ENCODE data around the gene GGT6.

Gene GGT6

GRCh38 chr17:4549781-4550533, 10.4 kb downstream of the GGT6 start:
- no peak for ATAC-seq

DNA sequence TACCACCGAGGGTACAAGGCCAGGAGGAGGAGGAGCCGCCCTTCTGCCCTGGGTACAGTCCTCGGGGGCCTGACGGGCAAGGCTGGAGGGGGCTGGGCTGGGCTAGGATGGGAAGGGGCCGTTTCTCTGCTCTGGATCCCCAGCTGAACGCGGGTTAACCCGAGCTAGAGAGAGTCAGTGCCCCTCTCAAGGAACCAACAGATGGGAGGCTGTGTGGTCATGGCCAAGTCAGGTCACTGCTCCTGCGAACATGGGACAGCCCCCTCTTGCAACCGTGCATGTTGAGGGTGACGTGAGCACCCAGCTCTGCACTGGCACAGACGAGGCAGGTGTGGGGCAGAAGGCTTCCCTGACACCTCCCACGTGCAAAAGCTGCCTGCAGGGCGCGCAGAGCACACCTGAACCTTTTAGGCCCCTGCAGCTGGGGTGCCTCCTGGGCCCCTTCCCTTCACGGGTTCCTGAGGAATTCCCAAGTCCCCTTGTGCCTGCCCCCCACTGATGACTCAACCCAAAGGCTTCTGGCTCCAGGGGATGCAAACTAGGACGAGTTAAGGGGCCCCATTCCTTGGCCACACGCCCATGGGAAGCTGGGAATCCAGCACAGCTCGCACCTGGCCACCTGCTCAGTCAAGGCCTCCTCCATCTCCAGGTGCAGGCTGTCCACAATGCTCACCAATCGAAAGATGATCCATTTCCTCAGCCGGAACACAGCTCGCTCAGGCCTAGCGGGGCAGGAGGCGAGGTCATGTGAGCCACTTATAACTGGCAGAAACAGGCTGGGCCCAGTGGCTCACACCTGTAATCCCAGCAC, 11.5 kb downstream of the GGT6 start:
- no peak for ATAC-seq

DNA sequence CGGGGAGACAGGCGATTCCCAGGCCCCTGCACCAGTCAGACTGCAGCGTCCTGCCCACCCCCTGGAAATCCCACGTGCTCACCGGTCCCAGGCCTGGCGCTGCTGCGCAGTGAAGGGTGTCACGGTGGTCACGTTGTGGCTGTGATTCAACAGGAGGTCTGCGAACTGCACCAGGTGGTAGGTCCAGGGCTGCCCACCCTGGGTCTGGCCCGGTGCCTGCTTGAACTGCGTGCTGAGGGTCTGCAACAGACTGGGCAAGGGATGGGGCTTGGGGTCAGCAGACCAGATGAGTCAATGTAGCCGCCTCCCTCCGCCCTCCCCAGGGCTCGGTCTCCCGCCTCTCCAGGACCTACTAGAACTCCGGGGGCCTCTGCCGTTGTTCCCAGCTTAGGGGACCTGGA, 12.3 kb downstream of the GGT6 start:
- ATAC-seq: no peak

DNA sequence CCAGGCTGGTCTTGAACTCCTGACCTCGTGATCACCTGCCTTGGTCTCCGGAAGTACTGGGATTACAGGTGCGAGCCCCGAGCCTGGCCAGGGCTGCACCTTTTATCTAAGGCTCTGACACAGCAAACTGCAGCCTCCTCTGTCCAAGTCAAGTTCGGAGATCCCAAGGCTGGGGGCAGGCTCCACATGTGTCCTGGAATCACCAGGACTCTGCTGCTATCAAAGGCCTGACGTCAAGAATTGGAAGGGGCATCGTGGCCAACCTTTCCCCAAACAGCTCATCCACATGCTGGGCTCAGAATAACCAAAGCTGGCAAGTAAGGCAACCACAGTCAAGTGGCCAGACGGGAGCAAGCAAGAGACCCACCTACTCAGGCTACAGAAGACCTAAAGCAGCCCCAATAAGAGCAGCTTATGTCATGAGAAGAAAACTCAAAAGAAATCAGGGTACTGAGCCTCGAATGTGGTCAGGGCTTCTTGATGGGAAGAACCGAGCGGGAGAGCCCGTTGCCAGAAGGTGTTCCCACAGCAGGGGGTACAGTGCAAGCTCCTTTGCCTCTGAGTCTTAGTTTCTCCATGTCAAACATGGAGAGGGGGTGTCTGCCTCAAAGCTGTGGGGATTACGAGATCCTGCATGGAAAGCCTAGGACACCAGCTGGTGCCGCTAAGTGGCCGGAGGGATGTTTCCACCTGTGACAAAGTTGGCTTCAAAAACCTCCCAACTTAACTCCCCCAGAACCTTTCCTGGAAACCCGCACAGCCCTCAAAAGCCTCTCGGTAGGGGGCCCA, 13.1 kb downstream of the GGT6 start:
- no peak for ATAC-seq

DNA sequence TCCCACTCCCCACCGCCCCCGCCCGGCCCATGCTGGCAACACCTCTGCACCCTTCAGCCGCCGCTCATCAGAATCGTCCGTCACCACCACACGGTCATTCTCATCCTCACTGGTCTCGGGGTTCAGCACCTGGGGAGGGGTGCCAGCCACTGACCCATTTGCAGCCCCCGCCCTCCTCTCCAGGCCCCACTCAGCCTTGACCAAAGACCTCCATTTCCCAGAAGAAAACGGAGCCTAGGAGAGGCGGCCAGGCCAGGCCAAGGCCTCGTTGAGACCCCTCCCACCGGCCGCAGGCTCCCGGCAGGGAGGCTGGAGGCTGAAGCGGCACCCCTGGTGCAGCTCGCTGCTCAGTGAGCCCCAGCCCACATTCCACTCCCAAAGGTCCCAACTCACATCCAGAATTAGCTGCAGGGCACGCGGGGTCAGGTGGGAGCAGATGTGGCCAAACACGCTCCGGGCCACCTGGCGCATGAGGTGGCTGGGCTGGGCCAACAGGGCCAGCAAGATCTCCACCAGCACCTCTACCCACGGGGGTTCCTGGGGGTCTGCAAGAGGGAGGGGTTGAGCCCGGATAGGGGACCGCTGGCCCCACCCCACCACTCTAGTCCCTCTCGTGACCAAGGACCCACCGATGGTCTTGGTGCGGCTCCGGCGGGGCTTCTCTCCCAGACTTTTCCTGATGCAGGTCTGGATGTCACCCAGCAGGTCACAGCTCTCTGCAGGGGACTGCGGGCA, 15.0 kb downstream of the GGT6 start:
- no peak for ATAC-seq

DNA sequence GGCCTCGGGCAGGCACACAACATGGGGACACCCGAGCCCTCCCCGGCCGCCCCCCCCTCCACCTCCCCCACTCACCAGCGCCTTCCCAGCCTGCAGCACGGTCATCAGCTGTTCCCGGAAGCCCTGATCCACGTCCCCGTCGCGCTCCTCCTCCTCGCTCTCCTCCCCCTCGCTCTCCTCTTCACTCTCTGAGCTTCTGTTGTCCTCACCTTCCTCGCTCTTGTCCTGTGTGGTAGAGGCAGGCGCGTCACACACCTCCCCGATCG, 15.5 kb downstream of the GGT6 start:
- no peak for ATAC-seq

DNA sequence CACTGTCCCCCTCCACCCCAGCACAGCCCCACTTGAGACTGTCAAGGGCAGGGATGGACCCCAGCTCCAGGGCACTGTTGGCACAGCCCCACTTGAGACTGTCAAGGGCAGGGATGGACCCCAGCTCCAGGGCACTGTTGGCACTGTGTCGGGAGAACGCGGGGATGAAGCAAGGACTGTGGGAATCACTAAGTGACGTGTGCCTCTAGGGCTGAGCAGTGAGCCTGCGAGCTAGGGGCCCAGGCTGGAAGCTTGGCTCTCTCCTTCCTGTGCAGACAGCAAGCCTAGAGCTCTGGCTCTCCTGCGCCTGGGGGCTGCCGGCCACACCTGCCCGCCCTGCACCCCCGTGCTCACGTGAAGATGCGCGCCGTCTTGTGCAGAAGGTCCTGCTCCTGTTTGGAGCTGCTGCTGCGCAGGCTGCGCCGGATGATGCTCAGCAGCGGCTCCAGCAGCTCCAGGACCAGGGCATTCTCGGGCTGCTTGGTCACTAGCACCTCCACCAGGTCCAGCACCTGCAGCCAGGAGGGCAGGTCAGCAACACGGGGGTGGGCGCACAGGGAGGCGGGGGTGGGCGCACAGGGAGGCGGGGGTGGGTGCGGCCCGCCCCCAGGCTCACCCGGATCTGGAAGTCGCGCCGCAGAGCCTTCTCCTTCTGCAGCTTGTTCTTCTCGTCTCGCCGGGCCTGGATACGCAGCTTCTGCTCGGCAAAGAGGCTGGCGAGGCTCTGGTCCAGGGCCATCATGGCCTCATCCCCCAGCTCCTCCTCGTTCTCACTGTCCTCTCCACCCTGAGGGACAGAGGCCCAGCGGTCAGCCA, 16.0 kb downstream of the GGT6 start:
- ATAC-seq: no peak

- no peak for ATAC-seq
Observed at GRCh38 chr17:4543557-4544026, 16.8 kb downstream of the GGT6 start.

- ATAC-seq: no peak
Observed at GRCh38 chr17:4542726-4543191, 17.6 kb downstream of the GGT6 start.

GRCh38 chr17:4542003-4542725, 18.2 kb downstream of the GGT6 start:
- no peak for ATAC-seq

DNA sequence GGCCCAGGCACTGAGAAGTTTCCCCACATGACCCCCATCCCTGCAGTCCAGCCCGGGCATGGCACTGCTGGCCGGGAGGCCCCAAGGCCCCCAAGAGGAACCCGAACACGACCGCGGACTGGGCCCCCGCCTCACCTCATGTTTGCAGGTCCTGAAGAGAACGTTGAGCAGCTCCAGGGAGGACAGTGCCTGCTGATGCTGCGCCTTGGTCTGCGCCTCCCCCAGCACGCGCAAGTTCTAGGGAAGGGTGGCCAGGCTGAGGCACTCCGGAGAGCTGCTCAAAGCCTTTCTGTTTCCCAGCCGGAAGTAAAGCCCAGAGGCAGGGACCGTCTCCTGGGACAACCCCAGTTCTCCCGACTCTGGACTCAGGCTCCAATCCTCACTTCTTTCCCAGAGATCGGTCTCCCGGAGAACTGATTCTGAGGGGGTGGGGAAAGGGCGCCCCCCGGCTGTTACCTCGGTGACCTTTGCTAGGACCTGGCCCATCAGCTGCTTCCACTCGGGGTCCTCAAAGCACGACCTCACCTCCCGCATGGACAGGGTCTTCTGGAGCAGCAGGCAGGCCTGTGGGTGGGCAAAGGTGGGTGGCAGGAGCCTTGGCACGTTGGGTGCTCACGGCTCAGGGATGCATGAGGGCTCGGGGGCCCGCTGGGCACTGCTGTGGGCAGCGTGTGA, 18.9 kb downstream of the GGT6 start:
- no peak for ATAC-seq

- ATAC-seq: no peak
Observed at GRCh38 chr17:4540687-4541327, 19.6 kb downstream of the GGT6 start.

GRCh38 chr17:4540224-4540651, 20.1 kb downstream of the GGT6 start:
- ATAC-seq: no peak

GRCh38 chr17:4539576-4540223, 20.7 kb downstream of the GGT6 start:
- no peak for ATAC-seq

- ATAC-seq: no peak
Observed at GRCh38 chr17:4539025-4539424, 21.4 kb downstream of the GGT6 start.

DNA sequence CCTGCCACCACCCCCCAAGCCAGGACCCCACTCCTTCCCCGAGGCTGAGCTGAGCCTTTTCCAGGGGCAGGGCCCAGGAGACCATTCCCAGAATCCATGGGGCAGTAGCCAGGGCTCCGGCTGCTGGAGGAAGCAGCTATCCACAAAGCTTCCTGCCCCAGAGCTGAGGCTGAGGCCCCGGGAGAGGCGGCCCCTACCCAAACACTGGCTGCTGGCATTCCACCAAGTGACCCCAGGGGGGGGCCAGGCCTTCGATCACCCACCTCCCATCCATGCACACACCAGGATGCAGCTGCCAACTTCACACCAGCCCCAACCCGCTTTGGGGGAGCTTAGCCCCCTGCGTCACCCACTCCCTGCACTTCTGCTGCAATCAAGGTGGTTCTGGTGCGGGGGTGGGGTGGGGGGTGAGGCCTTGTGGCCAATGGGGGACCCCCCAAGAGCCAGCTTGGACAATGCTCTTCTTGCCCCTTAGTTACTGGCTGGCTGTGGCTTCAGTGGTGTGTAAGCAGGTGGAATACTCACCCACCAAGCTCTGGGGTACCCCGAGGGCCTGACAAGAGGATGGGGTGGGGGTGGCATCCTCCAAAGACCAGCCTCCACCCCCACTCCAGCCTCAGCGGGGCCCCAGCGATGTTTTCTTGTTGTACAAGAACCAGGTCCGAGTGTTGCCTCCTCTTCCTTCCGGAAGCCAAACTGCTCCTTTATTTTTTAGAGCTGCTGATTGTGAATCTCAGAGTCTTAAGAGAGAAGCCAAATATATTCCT, 22.0 kb downstream of the GGT6 start:
- no peak for ATAC-seq

- no peak for ATAC-seq
Observed at GRCh38 chr17:4537451-4538235, 22.7 kb downstream of the GGT6 start.

All from activated CD4-positive, CD25-positive, alpha-beta regulatory T cell treated with anti-CD3 and anti-CD28 coated beads, Interleukin-2, amount 50 U/mL, for 24 hours (primary cell).